B cell (primary cell): ENCODE measurements around the gene IGSF9B.

Source experiments
- CTCF ChIP-seq: fragments of 200-600 bp; IDR thresholded peaks from one replicate; pipeline ENCODE4 v1.8.0; 2022; ENCODE audit warnings: antibody characterized with exemption, mild to moderate bottlenecking
- EZH2 ChIP-seq: IDR thresholded peaks from 2 replicates; pipeline ENCODE4 v1.6.1; 2012; ENCODE audit warnings: borderline replicate concordance, low read depth, mild to moderate bottlenecking, moderate library complexity, low read length; ENCODE audit not compliant: insufficient read depth, poor library complexity, severe bottlenecking

- no peak for TF ChIP-seq CTCF
- no peak for TF ChIP-seq EZH2
Measured at GRCh38 chr11:133934096-133934495, 22.7 kb downstream of the IGSF9B start.
